Activated CD8-positive, alpha-beta memory T cell treated with anti-CD3 and anti-CD28 coated beads, Interleukin-2, amount 50 U/mL, for 1 hour (primary cell): ENCODE results near the gene DQX1.
"Not testable (repeated sequence)": the region's sequence is repeated elsewhere in the genome, so short reads cannot be mapped to it uniquely, and the experiment has no call there.

Experiments used
- DNase-seq: peaks from one replicate; pipeline ENCODE4 v3.0.0-alpha.2; 2020; ENCODE audit errors: extremely low read depth

Gene DQX1

GRCh38 chr2:74525717-74526648 is at the start of gene DQX1:
Gene DQX1 (minus strand): TSS chr2:74526231. CDS start chr2:74525729, 502 bp downstream.
- DNase-seq, result no peak

- DNase-seq, result no peak
These were observed 49.3 kb upstream of the DQX1 start for GRCh38 chr2:74575320-74575719.

GRCh38 chr2:74573747-74574562 is 47.9 kb upstream of the DQX1 start:
- no peak for DNase-seq

DNA sequence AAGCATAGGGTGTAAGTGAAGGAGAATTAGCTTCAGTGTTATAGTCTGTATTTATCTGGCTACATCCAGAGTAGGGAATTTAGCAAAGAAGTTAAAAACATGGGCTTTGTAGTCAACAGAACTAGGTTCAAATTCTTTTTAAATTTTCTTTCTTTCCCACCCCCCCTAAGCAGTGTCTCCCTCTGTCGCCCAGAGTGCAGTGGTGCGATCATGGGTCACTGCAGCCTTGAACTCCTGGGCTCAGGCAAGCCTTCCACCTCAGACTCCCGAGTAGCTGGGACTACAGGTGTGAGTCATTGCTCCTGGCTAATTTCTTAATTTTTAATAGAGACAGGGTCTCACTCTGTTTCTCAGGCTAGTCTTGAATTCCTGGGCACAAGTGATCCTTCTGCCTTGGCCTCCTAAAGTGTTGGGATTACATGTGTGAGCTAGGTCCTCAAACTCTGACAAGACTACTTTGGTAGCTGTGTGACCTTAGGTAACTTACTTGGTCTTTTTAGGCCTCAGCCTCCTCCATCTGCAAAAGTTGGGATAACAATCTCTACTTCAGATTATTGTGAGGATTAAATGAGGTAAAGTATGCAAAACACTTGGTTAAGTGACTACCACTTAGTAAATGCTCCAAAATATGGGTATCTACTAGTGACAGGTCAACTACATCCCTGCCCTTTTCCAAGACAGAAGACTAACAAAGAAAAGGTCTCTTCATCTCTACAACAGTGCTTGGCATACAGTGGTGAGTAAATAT is 46.3 kb upstream of the DQX1 start:
- DNase-seq, result no peak

GRCh38 chr2:74571058-74571457 is 45.0 kb upstream of the DQX1 start:
- DNase-seq, result no peak

GRCh38 chr2:74569686-74570085 is 43.7 kb upstream of the DQX1 start:
- DNase-seq, result no peak

- no peak for DNase-seq
These were observed 41.9 kb upstream of the DQX1 start for GRCh38 chr2:74567881-74568280.

GRCh38 chr2:74566754-74567085 is 40.7 kb upstream of the DQX1 start:
- no peak for DNase-seq

DNA sequence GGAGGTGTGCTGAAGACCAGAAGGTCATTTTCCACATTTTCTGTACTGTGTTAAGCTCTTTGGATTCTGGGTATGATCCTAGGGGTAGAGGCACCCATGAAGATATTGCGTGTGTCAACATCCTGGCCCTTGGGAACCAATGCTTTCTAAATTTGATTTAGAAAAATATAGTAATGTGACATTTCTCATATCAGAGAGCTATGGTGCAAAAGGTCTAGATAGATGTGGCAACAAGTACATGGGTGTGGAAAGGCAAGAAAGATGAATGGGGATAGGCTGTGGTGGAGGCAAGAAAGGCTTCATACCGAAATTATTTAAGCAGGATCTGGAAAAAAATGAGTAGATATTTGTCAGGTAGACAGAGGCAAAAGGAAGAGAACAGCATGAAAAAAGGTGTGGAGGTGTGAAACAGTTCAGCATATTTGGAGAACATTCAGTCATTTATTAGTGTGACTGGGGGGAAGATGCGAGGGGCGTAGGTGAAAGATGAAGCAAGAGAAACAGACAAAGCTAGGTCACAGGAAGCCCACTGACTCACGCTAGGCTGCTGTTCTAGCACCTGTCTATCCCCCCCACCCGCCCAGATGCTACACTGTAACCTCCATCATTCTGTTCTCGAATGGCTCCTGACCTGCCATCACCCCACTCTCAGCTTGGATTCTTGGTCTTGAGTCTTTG is 40.2 kb upstream of the DQX1 start:
- no peak for DNase-seq

DNA sequence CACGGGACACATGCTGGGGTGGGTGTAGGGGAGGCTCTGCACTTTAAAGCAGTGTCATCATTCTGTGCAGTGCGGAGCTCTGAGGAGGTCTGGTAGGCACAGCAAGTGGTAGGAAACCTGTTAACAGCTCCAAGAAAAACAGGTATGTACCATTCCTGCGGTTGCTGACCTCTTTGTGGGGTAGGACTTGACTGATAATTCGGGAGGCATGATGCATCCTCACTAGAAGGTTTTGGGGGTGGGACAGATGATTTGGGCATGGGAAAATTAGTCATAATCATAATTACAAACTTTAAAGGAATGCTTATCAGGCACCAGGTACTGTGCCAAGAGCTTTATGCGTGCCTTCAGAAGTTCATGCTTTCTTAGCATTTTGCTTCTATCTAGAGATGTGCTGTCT is 38.2 kb upstream of the DQX1 start:
- no peak for DNase-seq

- no peak for DNase-seq
These were observed 36.2 kb upstream of the DQX1 start for GRCh38 chr2:74562126-74562775.

DNA sequence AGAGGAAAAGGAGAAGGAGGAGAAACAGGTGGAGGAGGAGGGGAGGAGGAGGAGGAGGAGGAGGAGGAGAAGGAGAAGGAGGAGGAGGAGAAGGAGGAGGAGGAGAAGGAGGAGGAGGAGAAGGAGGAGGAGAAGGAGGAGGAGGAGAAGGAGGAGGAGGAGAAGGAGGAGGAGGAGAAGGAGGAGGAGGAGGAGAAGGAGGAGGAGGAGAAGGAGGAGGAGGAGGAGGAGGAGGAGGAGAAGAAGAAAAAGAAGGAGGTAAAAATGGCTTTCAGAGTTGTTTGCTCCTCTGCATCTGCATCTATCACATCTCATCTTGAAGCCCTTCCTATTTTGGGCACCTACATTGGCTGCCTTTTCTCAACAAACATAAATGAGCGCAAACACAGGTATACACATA is 35.0 kb upstream of the DQX1 start:
- not testable (repeated sequence) for DNase-seq

GRCh38 chr2:74560591-74560990 is 34.6 kb upstream of the DQX1 start:
- no peak for DNase-seq

DNA sequence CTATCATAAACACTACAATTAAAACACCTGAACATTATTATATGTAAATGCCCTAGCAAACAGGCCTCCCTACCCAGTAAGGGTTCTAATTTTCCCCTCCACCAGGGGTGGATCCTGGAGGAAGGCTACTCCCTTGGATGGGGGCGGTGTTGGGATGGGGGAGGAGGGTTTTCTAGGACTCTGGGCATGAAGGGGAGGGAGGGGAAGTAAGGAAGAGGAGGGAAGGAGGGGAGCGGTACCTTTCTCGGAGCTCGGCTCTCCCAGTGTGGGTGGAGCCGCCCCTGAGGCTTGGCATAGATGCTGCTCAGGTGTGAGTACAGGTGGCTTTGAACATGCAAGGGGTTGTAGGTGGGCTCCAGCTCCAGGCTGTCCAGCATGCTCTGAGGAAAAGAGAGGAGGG is 33.9 kb upstream of the DQX1 start:
- DNase-seq, result no peak

GRCh38 chr2:74558284-74559230 is 32.5 kb upstream of the DQX1 start:
- no peak for DNase-seq

- DNase-seq, result no peak
These were observed 30.9 kb upstream of the DQX1 start for GRCh38 chr2:74556831-74557370.

GRCh38 chr2:74556159-74556558 is 30.1 kb upstream of the DQX1 start:
- no peak for DNase-seq

DNA sequence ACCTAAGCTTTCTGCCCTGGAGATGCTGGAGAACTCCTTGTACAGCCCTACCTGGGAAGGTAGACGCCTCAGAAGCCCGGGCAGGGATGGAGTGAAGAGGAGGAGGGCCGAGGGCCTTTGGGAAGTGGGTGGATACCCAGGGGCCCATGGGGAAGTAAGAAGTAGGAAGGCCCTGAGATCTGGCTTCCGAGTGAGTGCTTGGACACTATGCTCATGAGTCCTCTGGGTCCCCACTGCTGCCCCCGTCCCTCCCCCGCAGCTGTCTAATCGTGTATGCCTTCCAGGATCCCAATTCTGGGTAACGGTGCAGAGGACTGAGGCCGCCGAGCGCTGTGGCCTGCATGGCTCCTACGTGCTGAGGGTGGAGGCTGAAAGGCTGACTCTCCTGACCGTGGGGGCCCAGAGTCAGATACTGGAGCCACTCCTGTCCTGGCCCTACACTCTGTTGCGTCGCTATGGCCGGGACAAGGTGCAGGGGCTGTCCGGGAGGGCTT is 29.6 kb upstream of the DQX1 start:
- DNase-seq, result no peak

DNA sequence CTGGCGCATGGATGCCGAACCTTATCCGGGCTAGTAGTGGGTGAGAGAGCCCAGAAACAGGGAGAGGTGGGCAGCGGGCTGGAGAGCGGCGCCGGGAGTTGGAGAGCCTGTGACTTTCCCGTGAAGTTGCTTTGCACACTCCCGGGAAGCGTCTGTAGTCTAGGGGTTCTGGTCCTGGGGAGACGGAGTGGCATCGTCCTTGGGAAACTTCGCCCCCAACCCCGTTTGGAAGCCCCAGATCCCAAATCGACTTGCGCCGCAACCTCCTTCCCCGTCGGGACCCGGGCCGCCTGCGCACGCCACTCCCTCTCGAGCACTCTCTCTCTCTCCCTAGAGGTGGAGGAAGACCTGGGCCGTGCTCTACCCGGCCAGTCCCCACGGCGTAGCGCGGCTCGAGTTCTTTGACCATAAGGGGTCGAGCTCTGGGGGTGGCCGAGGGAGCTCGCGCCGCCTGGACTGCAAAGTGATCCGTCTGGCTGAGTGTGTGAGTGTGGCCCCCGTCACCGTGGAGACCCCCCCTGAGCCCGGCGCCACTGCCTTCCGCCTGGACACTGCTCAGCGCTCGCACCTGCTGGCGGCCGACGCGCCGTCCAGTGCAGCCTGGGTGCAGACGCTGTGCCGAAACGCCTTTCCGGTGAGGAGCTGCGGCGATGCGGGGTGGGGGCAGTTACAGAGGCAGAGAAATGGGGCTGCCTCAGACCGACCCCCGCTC is 28.9 kb upstream of the DQX1 start:
- DNase-seq, result no peak
